HCT116 (cell line): Measurements from ENCODE around the gene NTSR2. TPM values are rescaled to one million over a fixed set of nuclear protein-coding genes. Genes with fewer than 3 reads are reported as not detected.

Source experiments
- ATAC-seq: fragments of 200-7000 bp; cut with Tn5 transposase; 2 replicates; pipeline ENCODE4 v1.9.1; 2020; ENCODE audit warnings: mild to moderate bottlenecking, moderate library complexity
- BruUV-seq: library from RNA; stranded (reverse); fragments of 400-500 nt; replicated peaks from 2 replicates; lab custom pipeline; 2021; lab: Mats Ljungman, UMichigan
- CTCF ChIA-PET: fragments of 300-600 bp; sonication (Branson Sonifier 250); formaldehyde crosslinking; loops from one replicate; lab custom pipeline; 2021; ENCODE audit warnings: antibody characterized with exemption; lab: Charles Lee
- POLR2A ChIA-PET: fragments of 300-600, 350-600 bp; sonication (Branson Sonifier 250); formaldehyde crosslinking; loops from one replicate; lab custom pipeline; 2021; ENCODE audit warnings: antibody characterized with exemption; lab: Charles Lee
- RAD21 ChIA-PET, 2 experiments: fragments of 300-600 bp; sonication (Branson Sonifier 250); formaldehyde crosslinking; loops; one replicate each; lab custom pipeline; 2023; ENCODE audit warnings: low total read pairs in 2 of 2; ENCODE audit not compliant: uncharacterized antibody in 2 of 2, unreplicated experiment in 2 of 2, low non-redundant PET in 1 of 2; lab: Charles Lee
- DNase-seq: peaks from one replicate; pipeline ENCODE4 v3.0.0-alpha.2; 2010; ENCODE audit warnings: low read depth, low spot score
- H2AFZ ChIP-seq: fragments of 200-600 bp; shearing (Covaris generic), sonication (generic); 2 replicates; pipeline ENCODE4 v1.6.1; 2017; ENCODE audit warnings: low read depth, mixed run types, mixed read lengths, antibody characterized with exemption, low read length; ENCODE audit not compliant: poor library complexity, severe bottlenecking
- H3K27ac ChIP-seq: 2 replicates; pipeline ENCODE4 v1.5.1; 2012; ENCODE audit warnings: low read depth, low read length
- H3K27me3 ChIP-seq: fragments of 200-600 bp; sonication (generic); 2 replicates; pipeline ENCODE4 v1.6.1; 2016; ENCODE audit warnings: mixed run types, low read length, mixed read lengths; ENCODE audit not compliant: insufficient read depth
- H3K36me3 ChIP-seq, 2 experiments: fragments of 200-500 bp in 1 of 2; fragments of 200-600 bp in 1 of 2; sonication (Bioruptor generic) in 1 of 2; sonication (generic) in 1 of 2; 2 replicates each; pipeline versions ENCODE4 v1.5.1 to v1.6.1; 2014 to 2016; ENCODE audit warnings: low read length in 2 of 2, inconsistent platforms in 1 of 2, mixed read lengths in 1 of 2, mixed run types in 1 of 2; ENCODE audit not compliant: insufficient read depth in 2 of 2, control insufficient read depth in 1 of 2
- H3K4me1 ChIP-seq, 2 experiments: fragments of 200-600 bp in 1 of 2; sonication (generic) in 1 of 2; 2 replicates each; pipeline versions ENCODE4 v1.5.1 to v1.6.1; 2012 to 2017; ENCODE audit warnings: low read length in 2 of 2, inconsistent platforms in 1 of 2, mild to moderate bottlenecking in 1 of 2, mixed read lengths in 1 of 2, mixed run types in 1 of 2, moderate library complexity in 1 of 2; ENCODE audit not compliant: insufficient read depth in 2 of 2, control insufficient read depth in 1 of 2
- H3K4me2 ChIP-seq: fragments of 200-600 bp; sonication (generic); 2 replicates; pipeline ENCODE4 v1.6.1; 2017; ENCODE audit warnings: mixed run types, low read length, mixed read lengths
- H3K4me3 ChIP-seq, 2 experiments: fragments of 200-600 bp in 1 of 2; sonication (generic) in 1 of 2; replicated peaks in 1 of 2; 2 replicates each; pipeline ENCODE4 v1.5.1; 2011 to 2016; ENCODE audit warnings: low read length in 2 of 2, control low read depth in 1 of 2, low read depth in 1 of 2, mild to moderate bottlenecking in 1 of 2, mixed read lengths in 1 of 2, mixed run types in 1 of 2
- H3K79me2 ChIP-seq: fragments of 200-600 bp; sonication (generic); 2 replicates; pipeline ENCODE4 v1.6.1; 2017; ENCODE audit warnings: mild to moderate bottlenecking, mixed run types, low read length, moderate library complexity, mixed read lengths; ENCODE audit not compliant: insufficient read depth
- H3K9ac ChIP-seq: fragments of 200-600 bp; sonication (generic); 2 replicates; pipeline ENCODE4 v1.6.1; 2016; ENCODE audit warnings: low read length, mixed read lengths
- H3K9me2 ChIP-seq: fragments of 200-600 bp; sonication (generic), shearing (Covaris generic); 2 replicates; pipeline ENCODE4 v1.6.1; 2017; ENCODE audit warnings: mixed run types, mild to moderate bottlenecking, moderate library complexity; ENCODE audit not compliant: insufficient read depth
- H3K9me3 ChIP-seq, 2 experiments: fragments of 200-500 bp in 1 of 2; fragments of 200-600 bp in 1 of 2; sonication (Bioruptor generic) in 1 of 2; sonication (generic) in 1 of 2; 2 replicates each; pipeline ENCODE4 v1.6.1; 2014 to 2017; ENCODE audit warnings: low read length in 2 of 2, mixed read lengths in 2 of 2, inconsistent platforms in 1 of 2, low read depth in 1 of 2, mild to moderate bottlenecking in 1 of 2, mixed run types in 1 of 2, moderate library complexity in 1 of 2; ENCODE audit not compliant: control insufficient read depth in 1 of 2, insufficient read depth in 1 of 2
- H4K20me1 ChIP-seq: fragments of 200-600 bp; sonication (generic), shearing (Covaris generic); 2 replicates; pipeline ENCODE4 v1.6.1; 2017; ENCODE audit warnings: mixed run types, mild to moderate bottlenecking, moderate library complexity; ENCODE audit not compliant: insufficient read depth
- CEBPB ChIP-seq: IDR thresholded peaks from 2 replicates; pipeline ENCODE4 v1.6.1; 2012; ENCODE audit warnings: low read depth
- CTCF ChIP-seq, 3 experiments: fragments of 200-600 bp in 1 of 3; sonication (generic) in 1 of 3; IDR thresholded peaks in 2 of 3; conservative IDR thresholded peaks in 1 of 3; 2 replicates each; pipeline ENCODE4 v1.5.1; 2012 to 2017; ENCODE audit warnings: low read depth in 2 of 3, low read length in 2 of 3, antibody characterized with exemption in 1 of 3, borderline replicate concordance in 1 of 3, control low read depth in 1 of 3, mild to moderate bottlenecking in 1 of 3, mixed read lengths in 1 of 3, mixed run types in 1 of 3, moderate library complexity in 1 of 3; ENCODE audit not compliant: insufficient read depth in 1 of 3
- EGR1 ChIP-seq: IDR thresholded peaks from 2 replicates; pipeline ENCODE4 v1.6.1; 2012; ENCODE audit warnings: low read depth
- ELF1 ChIP-seq: IDR thresholded peaks from 2 replicates; pipeline ENCODE4 v1.6.1; 2012; ENCODE audit warnings: low read depth, borderline replicate concordance
- EZH2 ChIP-seq: fragments of 200-600 bp; sonication (generic); IDR thresholded peaks from 2 replicates; pipeline ENCODE4 v1.6.1; 2017; ENCODE audit warnings: antibody characterized with exemption, mixed run types
- EZH2phosphoT487 ChIP-seq: fragments of 200-600 bp; IDR thresholded peaks from 2 replicates; pipeline ENCODE4 v1.6.1; 2018; ENCODE audit warnings: antibody characterized with exemption, borderline replicate concordance
- FOSL1 ChIP-seq: IDR thresholded peaks from 2 replicates; pipeline ENCODE4 v1.6.1; 2012; ENCODE audit warnings: low read depth
- JUND ChIP-seq: IDR thresholded peaks from 2 replicates; pipeline ENCODE4 v1.6.1; 2012
- POLR2A ChIP-seq: IDR thresholded peaks from 2 replicates; pipeline ENCODE4 v1.7.0; 2011; ENCODE audit warnings: borderline replicate concordance; ENCODE audit not compliant: insufficient read depth, insufficient read length; ENCODE audit errors: extremely low read depth
- POLR2AphosphoS5 ChIP-seq: IDR thresholded peaks from 2 replicates; pipeline ENCODE4 v1.6.1; 2011; ENCODE audit warnings: mild to moderate bottlenecking, low read depth, low read length, moderate library complexity
- RAD21 ChIP-seq: IDR thresholded peaks from 2 replicates; pipeline ENCODE4 v1.6.1; 2012; ENCODE audit warnings: low read depth, mild to moderate bottlenecking
- SIN3A ChIP-seq: IDR thresholded peaks from 2 replicates; pipeline ENCODE4 v1.6.1; 2012; ENCODE audit warnings: low read depth
- SP1 ChIP-seq: IDR thresholded peaks from 2 replicates; pipeline ENCODE4 v1.6.1; 2012; ENCODE audit warnings: low read depth
- SRF ChIP-seq: IDR thresholded peaks from 2 replicates; pipeline ENCODE4 v1.6.1; 2012; ENCODE audit warnings: low read depth
- TCF7L2 ChIP-seq: IDR thresholded peaks from 2 replicates; pipeline ENCODE4 v1.7.0; 2011; ENCODE audit warnings: borderline replicate concordance, inconsistent platforms; ENCODE audit not compliant: insufficient read depth, insufficient read length; ENCODE audit errors: extremely low read depth
- YY1 ChIP-seq: IDR thresholded peaks from 2 replicates; pipeline ENCODE4 v1.6.1; 2011; ENCODE audit warnings: low read length, low read depth, moderate library complexity, mild to moderate bottlenecking; ENCODE audit not compliant: insufficient replicate concordance; ENCODE audit errors: extremely low read depth
- ZBTB33 ChIP-seq: IDR thresholded peaks from 2 replicates; pipeline ENCODE4 v1.6.1; 2011; ENCODE audit warnings: mild to moderate bottlenecking, low read length, moderate library complexity; ENCODE audit not compliant: insufficient replicate concordance; ENCODE audit errors: extremely low read depth
- ZFX ChIP-seq: fragments of 450-650 bp; IDR thresholded peaks from 2 replicates; pipeline ENCODE4 v1.6.1; 2017
- ZNF274 ChIP-seq: fragments of 200-500 bp; sonication (Bioruptor generic); IDR thresholded peaks from 2 replicates; pipeline ENCODE4 v1.6.1; 2014; ENCODE audit warnings: mild to moderate bottlenecking, low read depth, low read length, inconsistent platforms
- intact Hi-C: fragments of 100-400 bp; cut with micrococcal nuclease; formaldehyde crosslinking; loops from 2 replicates; pipeline ENCODE4 v1.10.0; 2022
- total RNA-seq: library from RNA; stranded (reverse); gene quantifications from one replicate; pipeline ENCODE4 v1.2.1, GENCODE V29; 2021; ENCODE audit not compliant: unreplicated experiment

Gene NTSR2
- total RNA-seq, 1 experiment from 2014 or later = not detected

- ATAC-seq (no peak), DNase-seq (no peak)
- no TSS peak for BruUV-seq
- Histone ChIP-seq H3K4me3 (no peak overlapping the region), H4K20me1 (no peaks in the 10 kb centered on the region), H3K9ac (no peak overlapping the region), H3K36me3 (no peaks in the 10 kb centered on the region), H3K9me3 (no peaks in the 10 kb centered on the region), H3K79me2 (no peaks in the 10 kb centered on the region), H3K27me3 (no peaks in the 10 kb centered on the region), H3K9me2 (no peaks in the 10 kb centered on the region), H3K27ac (no peak overlapping the region), H3K4me2 (no peak overlapping the region), H3K4me1 (peaks cover 9 to 12% of the 10 kb centered on the region in 2 experiments; a peak in 2 of 4 replicates), H2AFZ (no peak overlapping the region)
- POLR2A ChIA-PET = no interaction called here
- intact Hi-C loops = no loop called here
- TF ChIP-seq RAD21 (no peak), CTCF (IDR thresholded peaks at IDR 0.05 in 2 of 3, conservative IDR thresholded peaks at IDR 0.05 in 1 of 3; ENCODE audit: borderline replicate concordance in 1 of 3, insufficient read depth in 1 of 3, low read depth in 2 of 3, low read length in 2 of 3) (no peak), CEBPB (no peak), TCF7L2 (no peak), POLR2A (no peak), EZH2 (no peak), FOSL1 (no peak), EZH2phosphoT487 (no peak), SRF (no peak), SP1 (no peak), YY1 (no peak), POLR2AphosphoS5 (no peak), ZFX (no peak), ELF1 (no peak), EGR1 (no peak), JUND (no peak), ZBTB33 (no peak), ZNF274 (no peak), SIN3A (no peak)
- CTCF ChIA-PET = no interaction called here
- RAD21 ChIA-PET = no interaction called here
Measured at GRCh38 chr2:11677136-11678055, 7.4 kb upstream of the NTSR2 start.
